Dermis microvascular lymphatic vessel endothelial cell (primary cell): ENCODE measurements around the gene SLC27A6. TPM values are rescaled to one million over a fixed set of nuclear protein-coding genes. Genes with fewer than 3 reads are reported as not detected.

Source experiments
- DNase-seq, 2 donors: peaks; one replicate each; pipeline versions ENCODE4 v3.0.0 to v3.0.0-alpha.2; 2010; ENCODE audit warnings: low read depth in 2 of 2
- total RNA-seq: library from RNA; depleted of rRNA; stranded (reverse); fragments of >200 nt; gene quantifications from 2 replicates; pipeline ENCODE4 v1.2.1, GENCODE V29; 2014

The SLC27A6 gene
- total RNA-seq, 1 donor from 2014 or later, result 0.13 TPM

DNA sequence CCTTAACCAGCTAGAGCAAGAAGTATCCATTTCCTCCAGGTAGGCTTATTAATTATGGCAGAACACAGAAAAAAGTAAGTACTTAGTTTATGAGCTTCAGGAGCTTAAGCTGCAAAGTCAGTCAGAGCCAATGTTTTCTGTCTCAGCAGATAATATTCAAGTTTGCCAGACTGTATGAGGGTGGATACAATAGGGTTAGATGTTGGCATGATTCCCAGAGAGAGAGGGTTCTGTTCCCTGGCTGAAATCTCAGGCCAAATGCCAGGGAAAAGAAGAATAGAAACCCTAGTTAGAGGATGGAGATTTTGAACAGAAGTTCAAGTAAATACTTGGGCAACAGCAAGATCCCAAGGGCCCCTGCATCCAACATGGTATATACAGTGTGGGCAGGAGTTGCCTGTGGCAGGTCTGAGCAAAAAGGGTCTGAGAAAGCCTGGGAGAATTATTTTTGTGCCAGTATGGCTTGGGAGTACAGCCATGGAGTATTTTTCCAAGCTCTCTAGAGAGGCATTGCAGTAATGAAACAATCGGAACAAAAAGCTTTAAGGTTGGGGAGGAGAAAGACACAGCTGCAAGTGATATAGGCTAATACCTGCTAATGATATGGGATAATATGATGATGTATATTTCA is 98.3 kb downstream of the SLC27A6 start:
- peak; percentile 1 to 38 for DNase-seq

DNA sequence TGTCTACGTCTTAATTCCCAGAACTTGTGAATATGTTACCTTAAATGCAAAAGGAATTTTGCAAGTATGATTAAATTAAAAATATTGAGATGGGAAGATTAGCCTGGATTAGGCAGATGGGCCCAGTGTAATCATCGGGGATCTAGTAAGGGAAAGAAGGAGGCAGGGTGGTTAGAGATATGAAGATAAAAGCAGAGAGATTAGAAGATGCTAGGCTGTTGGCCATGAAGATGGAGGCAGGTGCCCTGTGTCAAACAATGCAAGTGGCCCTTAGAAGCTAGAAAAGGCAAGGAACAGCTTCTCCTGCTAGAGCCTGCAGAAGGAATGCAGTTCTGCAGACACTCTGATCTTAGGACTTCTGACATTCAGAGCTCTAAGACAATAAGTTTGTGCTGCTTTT is 100.4 kb downstream of the SLC27A6 start:
- no peak for DNase-seq

DNA sequence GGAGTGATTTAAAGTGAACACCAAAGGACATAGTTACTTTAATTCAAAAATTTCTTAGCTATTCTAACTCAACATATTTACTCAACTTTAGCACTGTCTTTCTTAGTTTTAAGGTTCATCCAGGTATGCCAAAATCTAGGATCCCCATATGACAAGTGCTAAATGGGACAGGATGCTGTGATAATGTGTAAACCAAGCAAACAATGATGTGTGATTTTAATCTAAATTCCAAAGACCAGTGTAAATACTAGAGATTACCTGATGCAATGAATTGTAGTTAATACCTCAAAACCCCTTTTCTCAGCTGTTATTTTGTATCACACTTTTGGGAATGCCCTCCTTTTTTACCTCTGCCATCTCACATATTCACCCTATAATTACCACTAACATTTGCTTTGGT is 102.5 kb downstream of the SLC27A6 start:
- no peak for DNase-seq

DNA sequence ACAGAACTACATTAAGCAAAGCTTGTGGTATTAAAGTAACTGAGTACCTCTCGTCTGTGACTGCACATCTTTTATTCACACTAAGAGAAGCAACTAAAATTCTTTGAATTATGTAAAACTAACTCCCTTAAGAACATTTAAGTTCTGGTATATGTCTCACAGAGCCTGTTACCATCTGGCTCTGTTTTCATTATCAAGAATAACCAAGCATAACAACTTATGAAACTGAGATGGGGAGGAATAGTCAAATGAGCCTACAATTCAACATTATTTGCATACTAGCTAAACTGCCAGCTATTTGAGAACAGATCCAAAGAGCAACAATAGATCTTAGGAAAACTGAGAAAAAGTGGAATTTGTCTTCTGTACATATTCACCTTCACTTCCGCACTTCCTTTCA is 104.0 kb downstream of the SLC27A6 start:
- DNase-seq, result no peak

DNA sequence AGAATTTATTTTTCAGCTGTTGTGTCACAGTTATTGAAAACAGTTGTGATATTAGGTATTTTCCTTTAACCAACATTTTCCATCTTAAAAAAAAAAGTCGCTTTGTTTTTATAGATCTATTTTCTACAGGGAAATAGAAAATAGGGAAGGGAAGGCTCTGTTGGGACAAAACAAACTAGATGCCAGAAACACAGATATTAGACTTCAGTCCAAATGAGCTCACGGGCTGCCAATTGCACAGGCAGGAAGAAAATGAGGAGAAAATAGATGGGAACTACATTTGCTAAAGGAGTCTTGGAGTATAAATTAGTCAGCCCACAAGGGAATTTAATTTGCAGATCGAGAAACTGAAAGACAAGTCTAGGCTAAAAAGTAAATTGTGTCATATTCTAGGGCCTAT is 107.8 kb downstream of the SLC27A6 start:
- DNase-seq, result no peak

DNA sequence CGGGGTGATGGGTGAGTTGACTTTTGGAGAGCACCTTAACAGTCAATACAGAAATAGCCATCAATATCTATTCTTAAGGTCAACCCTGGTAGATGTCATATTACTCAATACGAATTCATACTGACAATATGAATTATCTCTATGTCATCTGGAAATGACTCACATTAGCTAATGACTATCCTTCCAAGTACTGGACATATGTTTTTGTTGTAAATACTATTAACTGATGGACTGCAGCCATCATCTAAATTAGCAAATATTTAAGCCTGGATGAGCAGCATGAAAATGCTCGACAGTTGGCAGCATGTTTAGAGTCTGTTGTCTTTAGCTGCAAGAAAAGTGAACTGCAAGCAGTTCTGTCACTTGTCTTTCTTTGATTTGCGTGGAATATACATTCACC is 109.6 kb downstream of the SLC27A6 start:
- no peak for DNase-seq

DNA sequence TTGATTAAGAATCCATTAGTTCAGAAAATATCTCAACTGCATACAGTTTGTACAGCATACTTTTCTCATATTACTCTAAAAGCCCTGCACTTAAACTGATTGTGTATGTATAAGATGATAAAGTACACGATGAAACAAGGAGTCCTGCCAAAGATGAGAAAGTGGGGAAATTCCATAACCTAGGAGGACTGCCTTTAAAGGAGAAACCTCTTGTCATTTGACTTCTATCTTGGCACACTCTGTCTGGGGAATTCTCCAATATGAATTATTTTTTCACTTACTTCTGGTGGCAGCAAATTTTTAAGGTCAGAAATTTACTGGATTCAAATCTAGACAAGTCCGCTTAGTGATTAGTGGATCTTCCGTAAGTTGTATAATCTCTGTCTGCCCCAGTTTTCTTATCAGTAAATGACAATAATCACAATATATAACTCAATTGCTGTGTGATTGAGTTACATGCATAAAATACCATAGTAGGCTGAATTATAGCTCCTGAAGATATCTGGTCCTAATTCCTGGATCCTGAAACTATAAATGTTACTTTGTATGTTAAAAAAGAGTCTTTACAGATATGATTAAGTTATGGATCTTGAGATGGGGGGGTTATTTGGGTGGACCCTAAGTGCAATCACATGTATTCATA is 112.3 kb downstream of the SLC27A6 start:
- DNase-seq, result no peak

DNA sequence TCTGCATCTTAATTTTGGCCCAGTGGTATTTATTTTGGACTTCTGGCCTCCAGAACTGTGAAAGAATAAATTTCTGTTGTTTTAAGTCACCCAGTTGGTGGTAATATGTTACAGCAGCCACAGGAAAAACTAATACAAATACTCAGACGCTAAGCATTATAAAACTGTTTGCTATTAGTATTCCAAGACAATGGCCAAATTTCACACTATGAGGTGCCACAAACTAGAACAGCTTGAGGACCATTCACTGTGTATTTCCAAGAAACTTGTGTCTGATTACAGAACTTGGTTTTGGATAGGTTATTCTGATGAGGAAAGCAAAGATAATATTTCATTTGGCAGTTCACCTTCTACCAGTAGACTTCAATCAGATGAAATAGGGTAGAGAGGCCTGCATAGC is 113.0 kb downstream of the SLC27A6 start:
- no peak for DNase-seq

DNA sequence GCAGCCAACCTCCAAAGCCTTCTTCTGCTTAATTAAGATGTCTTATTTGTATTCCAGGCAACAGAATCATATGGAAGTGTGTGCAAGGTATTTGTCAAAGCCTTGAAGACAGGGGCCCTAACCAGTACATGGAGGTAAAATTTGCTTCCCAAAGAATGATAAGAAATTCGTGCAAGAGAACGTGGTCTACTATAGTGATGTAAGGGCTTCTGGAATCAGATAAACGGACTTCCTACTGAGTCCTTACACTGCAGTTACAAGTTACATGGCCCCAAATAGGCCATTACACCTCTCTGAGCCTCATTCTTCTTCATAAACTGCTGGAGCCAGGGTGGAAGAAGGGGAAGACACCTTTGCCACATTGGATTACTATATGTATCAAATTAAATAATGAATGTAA is 113.4 kb downstream of the SLC27A6 start:
- no peak for DNase-seq

DNA sequence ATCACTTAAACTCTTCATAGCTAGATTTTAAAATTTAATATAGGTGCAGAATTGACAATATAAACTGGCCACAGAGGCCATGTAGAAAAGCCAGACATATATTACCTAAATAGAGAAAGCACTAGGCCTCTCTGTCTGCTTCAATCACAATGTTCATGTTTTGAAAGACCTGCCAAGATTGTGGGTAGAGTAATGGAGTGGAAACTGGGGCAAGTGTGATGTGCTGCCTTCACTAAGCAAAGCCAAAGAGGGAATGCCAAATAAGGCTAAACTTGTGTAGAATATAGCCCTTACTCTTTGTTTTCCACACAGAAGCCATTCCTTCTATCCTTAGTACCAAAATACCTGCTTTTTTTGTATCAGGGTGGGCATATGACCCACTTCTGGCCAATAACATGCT is 114.2 kb downstream of the SLC27A6 start:
- no peak for DNase-seq

DNA sequence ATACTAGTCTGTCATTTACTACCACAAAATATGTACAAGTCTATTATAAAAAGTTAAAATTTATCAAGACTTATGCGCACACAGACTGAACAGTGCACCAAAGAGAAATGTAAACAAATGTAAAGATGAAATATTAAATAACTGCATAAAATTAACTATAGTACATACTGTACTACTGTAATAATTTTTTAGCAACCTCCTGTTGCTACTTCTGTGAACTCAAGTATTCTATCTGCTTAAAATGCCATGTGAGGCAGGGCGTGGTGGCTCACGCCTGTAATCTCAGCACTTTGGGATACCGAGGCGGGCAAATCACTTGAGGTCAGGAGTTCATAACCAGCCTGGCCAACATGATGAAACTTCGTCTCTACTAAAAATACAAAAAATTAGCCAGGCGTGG is 115.5 kb downstream of the SLC27A6 start:
- no peak for DNase-seq

DNA sequence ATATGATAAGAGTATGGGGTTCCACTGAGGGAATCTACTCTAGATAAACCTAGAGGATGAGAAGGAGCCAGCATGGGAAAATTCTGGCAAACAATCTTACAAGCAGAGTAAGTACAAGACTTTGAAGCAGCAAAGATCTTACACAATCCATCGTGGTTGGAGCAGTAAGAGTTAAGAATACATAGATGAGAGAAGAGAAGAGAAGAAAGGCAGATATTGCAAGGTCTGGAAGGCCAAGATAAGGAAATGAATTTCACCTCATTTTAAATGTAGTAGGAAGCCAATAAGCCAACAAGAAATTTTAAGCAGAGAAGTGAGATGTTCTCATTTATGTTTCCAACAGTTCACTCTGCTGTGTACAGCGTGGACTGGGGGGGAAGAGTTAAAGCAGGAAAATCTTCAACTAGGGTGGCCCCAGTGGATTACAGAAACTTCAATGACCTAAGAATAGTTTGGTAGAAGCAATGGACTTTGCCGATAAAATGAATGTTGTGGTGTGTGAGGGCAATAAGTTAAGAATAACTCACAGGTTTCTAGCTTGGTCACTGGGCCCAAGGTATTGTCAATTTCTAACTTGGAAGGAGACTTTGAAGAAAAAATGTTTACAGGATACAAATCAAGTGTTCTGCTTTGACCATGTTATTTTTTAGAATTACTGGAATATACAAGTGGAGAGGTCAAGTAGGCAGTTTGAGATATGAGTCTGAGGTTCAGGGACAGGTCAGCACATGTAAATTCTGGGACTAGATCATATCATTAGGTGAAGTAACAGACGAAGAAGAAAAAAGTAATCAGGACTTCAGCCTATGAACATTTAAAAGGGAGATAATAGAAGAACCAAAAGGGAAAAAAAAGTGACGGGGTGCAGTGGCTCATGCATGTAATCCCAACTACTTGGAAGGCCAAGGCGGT is 117.2 kb downstream of the SLC27A6 start:
- no peak for DNase-seq

Other genes starting within 250 kb of the SLC27A6 start
- gene ISOC1, start 129.3 kb downstream of the SLC27A6 start, total RNA-seq, result 8.1 and 10.1 TPM in 2 replicates